NCI-H2171 treated with DMSO at 0.1 percent for 48 hours (cell line): ENCODE data around the gene SPDYE11.
"Not testable (repeated sequence)": the region's sequence is repeated elsewhere in the genome, so short reads cannot be mapped to it uniquely, and the experiment has no call there.

ENCODE experiments used
- DNase-seq: peaks from one replicate; lab custom pipeline; 2025; lab: John Stamatoyannopoulos, UW

The SPDYE11 gene, protein sequence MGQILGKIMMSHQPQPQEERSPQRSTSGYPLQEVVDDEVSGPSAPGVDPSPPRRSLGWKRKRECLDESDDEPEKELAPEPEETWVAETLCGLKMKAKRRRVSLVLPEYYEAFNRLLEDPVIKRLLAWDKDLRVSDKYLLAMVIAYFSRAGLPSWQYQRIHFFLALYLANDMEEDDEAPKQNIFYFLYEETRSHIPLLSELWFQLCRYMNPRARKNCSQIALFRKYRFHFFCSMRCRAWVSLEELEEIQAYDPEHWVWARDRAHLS

DNA sequence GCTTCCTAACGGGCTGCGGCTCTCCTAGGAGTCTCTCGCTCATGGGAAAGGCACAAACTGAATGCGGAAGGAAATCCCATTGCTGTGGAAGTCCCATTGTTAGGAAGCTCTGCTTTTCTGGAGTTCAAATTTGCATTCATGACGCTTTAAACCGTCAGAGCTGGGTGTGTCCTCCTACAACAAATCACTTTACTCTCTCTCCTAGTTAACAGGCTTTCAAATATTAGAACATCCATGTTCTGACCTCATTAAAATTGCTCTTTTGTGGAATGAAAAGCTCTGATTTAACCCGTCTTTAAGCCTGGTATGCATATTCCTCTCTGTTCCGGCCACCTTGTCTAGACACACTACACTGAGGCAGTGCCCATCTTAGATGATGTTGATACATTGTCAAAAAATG, at the start of gene SPDYE11:
TSS of gene SPDYE11 (minus strand) at position 101 of the 400 bp plus-strand sequence. CDS start 1,800 bp downstream, outside the sequence.
- not testable (repeated sequence) for DNase-seq

DNA sequence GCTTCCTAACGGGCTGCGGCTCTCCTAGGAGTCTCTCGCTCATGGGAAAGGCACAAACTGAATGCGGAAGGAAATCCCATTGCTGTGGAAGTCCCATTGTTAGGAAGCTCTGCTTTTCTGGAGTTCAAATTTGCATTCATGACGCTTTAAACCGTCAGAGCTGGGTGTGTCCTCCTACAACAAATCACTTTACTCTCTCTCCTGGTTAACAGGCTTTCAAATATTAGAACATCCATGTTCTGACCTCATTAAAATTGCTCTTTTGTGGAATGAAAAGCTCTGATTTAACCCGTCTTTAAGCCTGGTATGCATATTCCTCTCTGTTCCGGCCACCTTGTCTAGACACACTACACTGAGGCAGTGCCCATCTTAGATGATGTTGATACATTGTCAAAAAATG, 28.2 kb upstream of the SPDYE11 start, which contains the start of gene SPDYE9:
TSS of gene SPDYE9 (minus strand) at position 101 of the 400 bp plus-strand sequence. CDS start 1,800 bp downstream, outside the sequence.
- not testable (repeated sequence) for DNase-seq

DNA sequence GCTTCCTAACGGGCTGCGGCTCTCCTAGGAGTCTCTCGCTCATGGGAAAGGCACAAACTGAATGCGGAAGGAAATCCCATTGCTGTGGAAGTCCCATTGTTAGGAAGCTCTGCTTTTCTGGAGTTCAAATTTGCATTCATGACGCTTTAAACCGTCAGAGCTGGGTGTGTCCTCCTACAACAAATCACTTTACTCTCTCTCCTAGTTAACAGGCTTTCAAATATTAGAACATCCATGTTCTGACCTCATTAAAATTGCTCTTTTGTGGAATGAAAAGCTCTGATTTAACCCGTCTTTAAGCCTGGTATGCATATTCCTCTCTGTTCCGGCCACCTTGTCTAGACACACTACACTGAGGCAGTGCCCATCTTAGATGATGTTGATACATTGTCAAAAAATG, 28.0 kb downstream of the SPDYE11 start, which contains the start of gene SPDYE8:
TSS of gene SPDYE8 (minus strand) at position 101 of the 400 bp plus-strand sequence. CDS start 1,800 bp downstream, outside the sequence.
- DNase-seq, result not testable (repeated sequence)

DNA sequence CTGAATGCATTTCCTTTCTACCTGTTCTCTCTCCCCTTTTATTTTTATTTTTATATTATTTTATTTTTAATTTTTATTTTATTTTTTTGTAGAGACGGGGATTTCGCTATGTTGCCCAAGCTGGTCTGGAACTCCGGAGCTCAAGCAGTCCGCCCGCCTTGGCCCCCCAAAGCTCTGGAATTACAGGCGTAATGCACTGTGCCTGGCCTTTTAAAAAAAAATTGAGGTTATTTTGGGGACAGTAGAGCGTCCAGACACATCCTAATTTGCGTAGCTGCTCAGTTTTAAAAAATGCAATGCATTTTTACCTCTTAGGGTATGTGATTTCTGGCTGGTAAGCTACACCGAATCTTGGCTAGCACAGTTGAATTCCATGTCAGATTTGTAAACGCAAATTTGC, 51.2 kb downstream of the SPDYE11 start:
- not testable (repeated sequence) for DNase-seq

DNA sequence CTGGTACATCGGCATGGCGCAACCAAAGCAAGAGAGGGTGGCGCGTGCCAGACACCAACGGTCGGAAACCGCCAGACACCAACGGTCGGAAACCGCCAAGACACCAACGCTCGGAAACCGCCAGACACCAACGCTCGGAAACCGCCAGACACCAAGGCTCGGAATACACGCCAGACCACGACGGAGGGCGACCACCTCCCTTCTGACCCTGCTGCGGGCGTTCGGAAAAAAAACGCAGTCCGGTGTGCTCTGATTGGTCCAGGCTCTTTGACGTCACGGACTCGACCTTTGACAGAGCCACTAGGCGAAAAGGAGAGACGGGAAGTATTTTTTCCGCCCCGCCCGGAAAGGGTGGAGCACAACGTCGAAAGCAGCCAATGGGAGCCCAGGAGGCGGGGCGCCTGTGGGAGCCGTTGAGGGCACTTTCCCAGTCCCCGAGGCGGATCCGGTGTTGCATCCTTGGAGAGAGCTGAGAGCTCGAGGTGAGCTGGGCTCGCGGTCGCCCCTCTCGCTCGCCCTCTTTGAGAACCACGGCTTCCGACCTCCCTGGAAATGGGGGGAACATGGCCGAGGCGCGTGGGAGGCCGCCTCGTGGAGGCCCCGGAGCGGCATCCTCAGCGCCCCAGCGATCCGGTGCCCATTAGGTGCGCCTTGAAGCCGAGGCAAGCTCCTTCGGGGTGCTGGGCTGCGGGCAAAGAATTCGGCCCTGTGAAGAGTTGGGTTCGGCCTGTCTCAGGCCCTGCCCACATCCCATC, 51.8 kb downstream of the SPDYE11 start:
- DNase-seq, result not testable (repeated sequence)

DNA sequence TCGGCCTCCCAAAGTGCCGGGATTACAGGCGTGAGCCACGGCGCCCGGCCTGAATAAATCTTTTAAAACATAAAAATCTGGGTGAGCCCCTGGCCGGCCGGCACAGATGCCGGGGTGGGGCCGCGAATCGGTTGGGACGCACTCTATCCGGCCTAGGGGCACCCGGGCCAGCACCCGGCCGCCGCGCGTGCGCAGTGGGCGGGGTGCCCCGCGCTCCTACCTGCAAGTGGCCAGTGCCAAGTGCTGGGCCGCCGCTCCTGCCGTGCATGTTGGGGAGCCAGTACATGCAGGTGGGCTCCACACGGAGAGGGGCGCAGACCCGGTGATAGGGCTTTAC, 52.4 kb downstream of the SPDYE11 start:
- DNase-seq, result not testable (repeated sequence)

DNA sequence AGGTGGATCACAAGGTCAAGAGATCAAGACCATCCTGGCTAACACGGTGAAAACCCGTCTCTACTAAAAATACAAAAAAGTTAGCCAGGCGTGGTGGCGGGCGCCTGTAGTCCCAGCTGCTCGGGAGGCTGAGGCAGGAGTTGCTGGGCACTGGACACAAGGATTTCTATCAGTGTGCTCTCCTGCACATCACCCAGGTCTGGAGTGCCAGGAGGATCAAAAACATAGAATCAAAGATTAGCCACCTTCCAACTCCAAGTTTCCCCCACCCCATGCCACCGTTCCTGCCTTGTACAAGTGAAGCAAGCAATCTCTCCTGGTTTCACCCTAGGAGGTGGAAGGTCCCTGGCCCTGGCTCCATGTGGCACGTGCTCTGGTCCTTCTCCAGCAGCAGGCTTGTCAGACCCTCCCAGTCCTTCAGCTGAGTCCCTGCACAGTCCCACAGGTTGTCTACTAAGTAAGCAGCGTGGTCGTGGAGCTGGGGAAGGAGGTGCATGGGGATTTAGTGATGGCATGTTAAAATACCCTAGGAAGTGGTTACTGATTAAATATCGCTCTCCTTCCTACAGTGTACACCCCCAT, 59.7 kb downstream of the SPDYE11 start:
- DNase-seq, result not testable (repeated sequence)
